ENCODE results near the gene AFTPH.

GRCh38 chr2:64606479-64607363 lies 82.6 kb downstream of the AFTPH start:
- TF ChIP-seq ZNF217 (CRISPR knock-in tag; IDR thresholded peaks at IDR 0.05) (no peak), CTCF (IDR thresholded peaks at IDR 0.05 in 2 of 3, conservative IDR thresholded peaks at IDR 0.05 in 1 of 3; ENCODE audit: insufficient read depth in 2 of 3, low read depth in 1 of 3, low read length in 3 of 3) (no peak), ESRRA (IDR thresholded peaks at IDR 0.05; ENCODE audit: borderline replicate concordance, low read depth) (no peak; the same call in 1 of the 2 replicates), CHD1 (IDR thresholded peaks at IDR 0.05; ENCODE audit: low read length) (no peak), PHF8 (IDR thresholded peaks at IDR 0.05; ENCODE audit: borderline replicate concordance, low read length) (peak; percentile 48; the same call in 1 of the 2 replicates), USF1 (CRISPR knock-in tag; IDR thresholded peaks at IDR 0.05) (no peak), FOXJ2 (tag; IDR thresholded peaks at IDR 0.05) (no peak), CC2D1A (IDR thresholded peaks at IDR 0.05) (no peak), ATF2 (CRISPR knock-in tag; IDR thresholded peaks at IDR 0.05) (no peak)

Data from K562 (cell line).